ENCODE data around the gene PPP4C.
A peak's percentile ranks its signal among the peaks of the same experiment; 100 is the strongest.

The PPP4C gene

GRCh38 chr16:30075503-30076275 is at the start of gene PPP4C:
Gene PPP4C (plus strand): TSS chr16:30075994. CDS start chr16:30076378, 384 bp downstream.
- no peak for TF ChIP-seq CTCF (IDR thresholded peaks at IDR 0.05; ENCODE audit: low read depth, low read length, missing control alignments)
- H3K4me3 ChIP-seq (ENCODE audit: low read depth, low read length) = peak within 1 kb of the TSS; percentile 80
- no peak for DNase-seq (ENCODE audit: low read depth)

GRCh38 chr16:30026449-30026848 is 49.3 kb upstream of the PPP4C start:
- TF ChIP-seq CTCF (IDR thresholded peaks at IDR 0.05; ENCODE audit: low read depth, low read length, missing control alignments) = no peak

GRCh38 chr16:30027588-30028437 is 48.0 kb upstream of the PPP4C start:
- no peak for DNase-seq (ENCODE audit: low read depth)
- no peak overlapping the region for H3K4me3 ChIP-seq (ENCODE audit: low read depth, low read length)
- TF ChIP-seq CTCF (IDR thresholded peaks at IDR 0.05; ENCODE audit: low read depth, low read length, missing control alignments) = no peak

More at GRCh38 chr16:30026449-30026848, 49.3 kb upstream of the PPP4C start:
- H3K4me3 ChIP-seq (ENCODE audit: low read depth, low read length) = no peak overlapping the region
- DNase-seq (ENCODE audit: low read depth) = no peak

- no peak for TF ChIP-seq CTCF (IDR thresholded peaks at IDR 0.05; ENCODE audit: low read depth, low read length, missing control alignments)
- no peak for DNase-seq (ENCODE audit: low read depth)
- no peak overlapping the region for H3K4me3 ChIP-seq (ENCODE audit: low read depth, low read length)
These were observed 47.2 kb upstream of the PPP4C start for GRCh38 chr16:30028438-30029076.

GRCh38 chr16:30030011-30030685 is 45.6 kb upstream of the PPP4C start:
- DNase-seq (ENCODE audit: low read depth) = no peak
- H3K4me3 ChIP-seq (ENCODE audit: low read depth, low read length) = no peak overlapping the region
- TF ChIP-seq CTCF (IDR thresholded peaks at IDR 0.05; ENCODE audit: low read depth, low read length, missing control alignments) = no peak

GRCh38 chr16:30030841-30031413 is 44.9 kb upstream of the PPP4C start, which contains the start of gene TLCD3B:
Gene TLCD3B (minus strand): TSS chr16:30031271. CDS start chr16:30030527, 744 bp downstream.
- no peak for DNase-seq (ENCODE audit: low read depth)
- TF ChIP-seq CTCF (IDR thresholded peaks at IDR 0.05; ENCODE audit: low read depth, low read length, missing control alignments) = no peak
- no peak within 1 kb of the TSS for H3K4me3 ChIP-seq (ENCODE audit: low read depth, low read length)
